CD4-positive, alpha-beta T cell treated with Interleukin-17A for 4 hours (primary cell): ENCODE data around the gene ANKIB1.
"Not testable (repeated sequence)": the region's sequence is repeated elsewhere in the genome, so short reads cannot be mapped to it uniquely, and the experiment has no call there.

Experiments
- DNase-seq: peaks from one replicate; pipeline ENCODE4 v3.0.0-alpha.2; 2020; ENCODE audit warnings: mixed read lengths

ANKIB1 gene

GRCh38 chr7:92245487-92246359 lies at the start of gene ANKIB1, which contains the start of gene KRIT1:
TSS of gene ANKIB1 (plus strand) at chr7:92245974. CDS start at chr7:92294979, 49,005 bp downstream.
TSS of gene KRIT1 (minus strand) at chr7:92245914. CDS start at chr7:92242135, 3,779 bp downstream.
- DNase-seq, result peak; percentile 88

GRCh38 chr7:92200791-92201190 lies 45.0 kb upstream of the ANKIB1 start:
- DNase-seq, result no peak

GRCh38 chr7:92205987-92206386 lies 39.8 kb upstream of the ANKIB1 start:
- DNase-seq, result no peak

- no peak for DNase-seq
Measured at GRCh38 chr7:92206672-92207071, 39.1 kb upstream of the ANKIB1 start.

- no peak for DNase-seq
Measured at GRCh38 chr7:92221766-92222165, 24.0 kb upstream of the ANKIB1 start.

GRCh38 chr7:92226981-92227380 lies 18.8 kb upstream of the ANKIB1 start:
- DNase-seq, result no peak

GRCh38 chr7:92228100-92228499 lies 17.7 kb upstream of the ANKIB1 start:
- no peak for DNase-seq

- DNase-seq, result no peak
Measured at GRCh38 chr7:92228742-92229141, 17.0 kb upstream of the ANKIB1 start.

- DNase-seq, result no peak
Measured at GRCh38 chr7:92230547-92230946, 15.2 kb upstream of the ANKIB1 start.

GRCh38 chr7:92242972-92243371 lies 2.8 kb upstream of the ANKIB1 start:
- no peak for DNase-seq

GRCh38 chr7:92244808-92245486 lies 827 bp upstream of the ANKIB1 start:
- DNase-seq, result no peak

GRCh38 chr7:92246360-92247101 lies 757 bp downstream of the ANKIB1 start:
- peak; percentile 36 for DNase-seq

GRCh38 chr7:92250603-92251002 lies 4.8 kb downstream of the ANKIB1 start:
- DNase-seq, result no peak

GRCh38 chr7:92251181-92251580 lies 5.4 kb downstream of the ANKIB1 start:
- DNase-seq, result no peak

GRCh38 chr7:92253251-92253650 lies 7.5 kb downstream of the ANKIB1 start:
- DNase-seq, result no peak

GRCh38 chr7:92254800-92255199 lies 9.0 kb downstream of the ANKIB1 start:
- DNase-seq, result not testable (repeated sequence)

GRCh38 chr7:92255308-92255707 lies 9.5 kb downstream of the ANKIB1 start:
- DNase-seq, result no peak

GRCh38 chr7:92259062-92259461 lies 13.3 kb downstream of the ANKIB1 start:
- DNase-seq, result no peak

- DNase-seq, result no peak
Measured at GRCh38 chr7:92259610-92260247, 14.0 kb downstream of the ANKIB1 start.

- peak; percentile 8 for DNase-seq
Measured at GRCh38 chr7:92260248-92260781, 14.5 kb downstream of the ANKIB1 start.

GRCh38 chr7:92266415-92267241 lies 20.9 kb downstream of the ANKIB1 start:
- DNase-seq, result no peak

GRCh38 chr7:92268921-92269320 lies 23.1 kb downstream of the ANKIB1 start:
- no peak for DNase-seq
